GM21576 (cell line): ENCODE results near the gene TRERF1.
"Not testable (repeated sequence)": the region's sequence is repeated elsewhere in the genome, so short reads cannot be mapped to it uniquely, and the experiment has no call there.

ENCODE experiments used
- ATAC-seq: cut with Tn5 transposase; IDR thresholded peaks from one replicate; pipeline ENCODE4 v1.9.1; 2021; ENCODE audit warnings: mild to moderate bottlenecking, moderate library complexity; ENCODE audit not compliant: unreplicated experiment

The TRERF1 gene

DNA sequence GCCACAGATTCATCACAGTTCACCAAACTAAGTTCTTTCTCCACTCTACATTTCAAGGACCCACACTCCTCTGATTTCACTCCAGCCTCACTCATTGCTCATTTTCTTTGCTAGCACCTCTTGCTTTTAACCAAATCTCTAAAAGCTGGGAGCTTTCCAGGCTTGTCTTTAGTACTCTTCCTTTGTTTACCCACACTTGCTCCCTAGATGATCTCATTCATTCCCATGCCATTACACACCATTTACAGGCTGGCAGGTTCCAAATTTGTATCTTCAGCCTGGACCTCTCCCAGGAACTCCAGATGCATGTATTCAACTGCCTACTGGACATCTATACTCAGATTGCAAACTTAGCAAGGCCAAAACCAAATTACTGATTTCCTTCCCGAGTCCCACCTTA is 251.7 kb downstream of the TRERF1 start:
- no peak for ATAC-seq

DNA sequence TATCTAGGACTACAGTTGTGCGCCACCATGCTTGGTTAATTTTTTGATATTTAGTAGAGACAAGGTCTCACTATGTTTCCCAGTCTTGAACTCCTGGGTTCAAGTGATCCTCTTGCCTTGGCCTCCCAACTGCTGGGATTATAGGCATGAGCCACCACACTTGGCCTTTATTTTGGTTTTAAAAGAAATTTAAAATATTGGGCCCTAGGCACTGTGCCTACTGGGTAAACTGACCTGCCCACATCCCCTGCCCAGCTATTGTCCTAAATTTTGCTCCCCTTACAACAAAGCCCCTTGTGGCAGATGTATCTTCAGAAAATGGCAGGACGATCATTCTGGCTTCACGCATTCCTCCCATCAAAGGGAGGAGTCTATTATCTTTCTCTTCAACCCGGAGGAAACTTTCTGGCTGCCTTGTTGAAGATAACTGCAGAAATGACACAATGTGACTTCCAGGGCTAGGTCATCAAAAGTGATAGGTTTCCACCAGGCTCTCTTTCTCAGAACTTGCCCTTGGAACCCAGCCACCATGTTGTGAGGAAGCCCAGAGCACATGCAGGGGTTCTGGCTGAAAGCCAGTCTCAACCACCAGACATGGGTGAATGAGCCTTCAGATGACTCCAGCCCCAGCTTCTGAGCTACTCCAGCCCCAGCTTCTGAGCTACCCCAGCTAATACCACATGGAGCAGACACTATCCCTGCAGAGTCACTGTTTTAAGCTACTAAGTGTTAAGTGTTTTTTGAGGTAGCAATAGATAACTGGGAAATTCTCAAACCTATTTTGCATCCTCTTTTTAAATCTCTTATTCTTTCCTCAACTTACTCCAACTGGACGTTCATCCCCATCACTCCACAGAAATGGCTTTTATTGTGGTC is 252.4 kb downstream of the TRERF1 start:
- no peak for ATAC-seq

- no peak for ATAC-seq
Measured at GRCh38 chr6:42197555-42198362, 254.0 kb downstream of the TRERF1 start.

GRCh38 chr6:42195415-42195814 is 256.3 kb downstream of the TRERF1 start:
- no peak for ATAC-seq

GRCh38 chr6:42194056-42194455 is 257.7 kb downstream of the TRERF1 start:
- ATAC-seq, result no peak

DNA sequence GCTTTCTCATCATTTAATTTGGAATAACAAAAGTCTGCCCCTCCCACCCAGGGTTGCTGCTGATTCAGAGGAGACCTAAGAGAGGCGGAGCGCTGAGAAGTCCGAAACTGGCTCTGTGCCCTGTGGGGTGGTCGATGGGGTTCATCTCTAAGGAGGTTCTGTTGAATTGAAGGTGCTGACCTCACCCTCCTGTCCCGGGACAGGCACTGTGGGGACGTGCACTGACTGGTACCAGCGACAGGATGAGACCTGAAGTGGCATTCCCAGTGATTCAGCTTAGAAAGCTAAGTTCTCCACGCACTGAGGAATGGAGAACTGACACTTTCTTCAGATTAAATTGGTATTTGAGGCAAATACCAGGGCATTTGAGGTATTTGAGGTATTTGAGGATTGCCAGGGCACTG is 258.2 kb downstream of the TRERF1 start:
- ATAC-seq, result no peak

- not testable (repeated sequence) for ATAC-seq
Measured at GRCh38 chr6:42192385-42192784, 259.3 kb downstream of the TRERF1 start.

- no peak for ATAC-seq
Measured at GRCh38 chr6:42190554-42191183, 261.1 kb downstream of the TRERF1 start.

GRCh38 chr6:42188406-42188805 is 263.3 kb downstream of the TRERF1 start:
- ATAC-seq, result no peak

- ATAC-seq, result no peak
Measured at GRCh38 chr6:42185597-42185996, 266.1 kb downstream of the TRERF1 start.

GRCh38 chr6:42184475-42184874 is 267.3 kb downstream of the TRERF1 start:
- no peak for ATAC-seq

DNA sequence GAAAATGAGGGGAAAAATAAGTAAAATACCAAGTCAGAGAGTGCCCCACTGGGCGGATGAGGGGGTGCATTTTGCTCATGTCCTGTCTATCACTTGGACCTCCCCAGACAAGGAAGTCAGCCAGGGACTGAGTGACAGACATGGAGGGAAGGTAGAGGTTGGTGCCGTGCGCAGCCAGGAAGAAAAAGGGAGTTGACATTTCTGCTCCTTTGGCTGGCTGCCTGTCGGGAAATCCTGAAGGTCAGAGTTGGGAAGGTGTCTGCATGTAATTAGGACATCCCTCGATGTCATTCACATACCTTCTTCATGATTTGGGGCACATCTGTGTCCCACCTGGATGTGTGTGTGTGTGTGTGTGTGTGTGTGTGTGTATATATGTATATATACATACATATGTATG is 269.6 kb downstream of the TRERF1 start:
- no peak for ATAC-seq

DNA sequence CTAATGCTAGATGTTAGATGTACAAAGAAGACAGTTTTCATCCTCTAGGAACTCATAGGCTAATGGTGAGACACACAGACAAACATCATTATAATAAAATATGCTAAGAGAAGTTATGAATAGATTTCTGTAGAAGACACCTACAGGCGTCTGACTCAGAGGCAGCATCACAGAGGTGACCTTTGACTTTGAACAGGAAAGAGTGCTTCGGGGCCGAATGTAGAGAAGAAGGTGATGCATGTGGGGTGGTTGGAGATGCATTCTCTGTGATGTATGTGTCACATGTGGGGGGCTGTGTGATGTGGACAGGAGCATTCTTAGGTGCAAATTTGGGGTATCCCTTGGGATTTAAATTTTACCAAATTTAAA is 271.8 kb downstream of the TRERF1 start:
- ATAC-seq, result no peak

- no peak for ATAC-seq
Measured at GRCh38 chr6:42179261-42179944, 272.3 kb downstream of the TRERF1 start.

DNA sequence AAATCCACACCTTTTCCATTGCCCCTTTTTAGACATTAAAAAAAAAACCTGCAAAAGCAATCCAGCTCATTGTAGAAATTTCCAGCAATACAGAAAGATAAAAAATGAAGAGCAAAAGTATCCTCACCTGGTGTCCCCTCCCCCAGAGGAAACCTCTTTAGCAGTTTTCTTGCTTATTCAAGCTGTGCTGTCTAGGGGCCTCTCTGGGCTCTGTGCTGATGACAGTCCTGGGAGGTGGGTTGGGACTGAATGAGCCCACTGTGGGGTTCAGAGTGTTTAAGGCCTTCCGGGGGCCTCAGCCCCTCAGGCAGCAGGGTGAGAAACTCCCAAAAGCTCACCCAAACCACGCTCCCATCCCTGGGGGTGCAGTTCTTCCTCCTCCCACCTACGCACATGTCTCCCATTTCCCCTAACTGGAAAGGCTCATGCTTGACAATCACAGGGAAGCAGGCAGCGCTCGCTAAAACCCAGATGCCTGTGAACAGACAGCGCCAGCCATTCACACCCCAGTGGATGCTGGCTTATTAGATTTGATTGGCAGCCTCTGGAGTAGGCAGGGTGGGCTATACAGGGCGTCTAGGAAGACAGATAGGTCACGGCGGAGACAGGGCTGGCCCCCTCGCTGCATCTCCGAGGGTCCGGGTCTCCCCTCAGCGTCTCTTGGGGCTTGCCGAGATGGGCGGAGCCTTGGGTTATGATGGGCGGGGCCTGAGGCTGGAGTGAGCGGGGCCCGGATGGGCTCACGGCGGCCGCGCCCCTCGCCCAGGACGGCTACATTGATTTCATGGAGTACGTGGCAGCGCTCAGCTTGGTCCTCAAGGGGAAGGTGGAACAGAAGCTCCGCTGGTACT is 274.0 kb downstream of the TRERF1 start:
- no peak for ATAC-seq

DNA sequence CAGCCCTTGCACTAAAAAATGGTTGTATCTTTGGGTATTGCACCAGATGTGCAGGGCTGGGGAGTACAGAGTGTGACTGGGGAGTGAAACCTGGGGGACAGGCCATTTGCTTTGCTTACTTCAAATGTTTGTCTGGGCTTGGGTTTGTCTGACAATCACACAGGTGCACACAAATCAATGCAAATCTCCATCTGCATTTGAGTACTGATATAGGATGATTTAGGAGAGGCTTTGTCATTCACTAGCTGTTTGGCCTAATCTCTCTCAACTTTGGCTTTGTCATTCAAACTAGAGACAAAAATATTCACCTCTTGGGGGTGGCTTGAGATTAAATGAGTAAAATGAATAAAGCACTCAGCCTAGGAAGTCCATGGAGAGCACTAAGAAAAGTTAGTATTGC is 274.7 kb downstream of the TRERF1 start:
- no peak for ATAC-seq

DNA sequence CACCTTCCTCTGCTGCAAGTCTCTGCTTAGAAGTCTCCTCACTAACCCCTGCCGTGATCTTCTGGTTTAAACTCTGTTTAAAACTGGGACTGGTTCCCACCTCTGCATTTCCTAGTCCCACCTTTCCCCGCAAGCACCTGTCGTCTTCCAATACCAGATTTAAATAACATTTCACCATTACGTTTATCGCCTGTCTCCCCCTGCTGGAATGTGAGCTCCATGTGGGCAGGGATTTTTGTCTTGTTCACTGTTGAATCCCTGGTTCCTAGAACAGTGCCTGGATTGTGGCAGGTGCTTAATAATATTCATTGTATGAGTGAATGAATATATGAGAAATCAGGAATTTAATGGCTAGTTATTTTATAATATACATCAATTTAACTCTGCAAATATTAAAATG is 275.9 kb downstream of the TRERF1 start:
- ATAC-seq, result no peak
